K562 (cell line): Measurements from ENCODE around the gene FAM9B. TPM values are rescaled to one million over a fixed set of nuclear protein-coding genes. Genes with fewer than 3 reads are reported as not detected.
A peak's percentile ranks its signal among the peaks of the same experiment; 100 is the strongest.

Experiments used
- ATAC-seq: fragments of 200-7000 bp; cut with Tn5 transposase; 3 replicates; pipeline ENCODE4 v1.9.1; 2020; ENCODE audit warnings: moderate library complexity
- BruUV-seq: library from RNA; stranded (reverse); fragments of 400-500 nt; replicated peaks from 2 replicates; lab custom pipeline; 2021; lab: Mats Ljungman, UMichigan
- CTCF ChIA-PET: fragments of 300-600 bp; formaldehyde crosslinking; extraction: SDS; loops from one replicate; lab custom pipeline; 2021; ENCODE audit warnings: low intra/inter-chr PET ratio; lab: Yijun Ruan, JAX
- POLR2A ChIA-PET: fragments of 300-600, 350-650 bp; sonication (Branson Sonifier 250); formaldehyde crosslinking; extraction: SDS; loops from one replicate; lab custom pipeline; 2021; ENCODE audit warnings: antibody characterized with exemption, inconsistent platforms; lab: Yijun Ruan, JAX
- DNase-seq, 4 experiments: peaks; one replicate each; pipeline versions ENCODE4 v3.0.0 to v3.0.0-alpha.2; 2011 to 2018; ENCODE audit warnings: low spot score in 3 of 4, mixed read lengths in 3 of 4; ENCODE audit errors: extremely low read depth in 1 of 4
- FAIRE-seq: peaks from 2 replicates; lab custom pipeline; 2011; peaks lifted over from hg19 to GRCh38; lab: Jason Lieb, UNC
- H2AFZ ChIP-seq: 2 replicates; pipeline ENCODE4 v1.6.0; 2011; ENCODE audit warnings: low read depth, low read length, control low read depth, inconsistent platforms
- H3K27ac ChIP-seq: fragments of 200-600 bp; 3 replicates; pipeline ENCODE4 v1.8.0; 2011; ENCODE audit warnings: low read depth, mild to moderate bottlenecking, control low read depth, inconsistent platforms, low read length, moderate library complexity, mixed read lengths; ENCODE audit errors: extremely low read depth
- H3K27me3 ChIP-seq, 2 experiments: fragments of 300-600 bp in 1 of 2; 2 replicates in 1 of 2; 3 replicates in 1 of 2; pipeline versions ENCODE4 v1.6.0 to v1.8.0; 2011; ENCODE audit warnings: inconsistent platforms in 2 of 2, low read length in 2 of 2, mild to moderate bottlenecking in 1 of 2, mixed read lengths in 1 of 2, moderate library complexity in 1 of 2; ENCODE audit not compliant: control insufficient read depth in 2 of 2, insufficient read depth in 2 of 2
- H3K36me3 ChIP-seq: fragments of 300-600 bp; 3 replicates; pipeline ENCODE4 v1.8.0; 2011; ENCODE audit warnings: mild to moderate bottlenecking, low read length, inconsistent platforms; ENCODE audit not compliant: control insufficient read depth, insufficient read depth
- H3K4me1 ChIP-seq, 2 experiments: fragments of 200-600 bp in 1 of 2; replicated peaks in 1 of 2; 2 replicates in 1 of 2; 3 replicates in 1 of 2; pipeline versions ENCODE4 v1.5.1 to v1.8.0; 2011; ENCODE audit warnings: inconsistent platforms in 2 of 2, low read length in 2 of 2, mild to moderate bottlenecking in 1 of 2, mixed read lengths in 1 of 2, moderate library complexity in 1 of 2; ENCODE audit not compliant: control insufficient read depth in 2 of 2, insufficient read depth in 2 of 2
- H3K4me2 ChIP-seq: 2 replicates; pipeline ENCODE4 v1.6.1; 2011; ENCODE audit warnings: low read length, control low read depth, inconsistent platforms, mixed read lengths; ENCODE audit not compliant: insufficient read depth
- H3K4me3 ChIP-seq: fragments of 200-600 bp; sonication (generic), shearing (Covaris generic); 2 replicates; pipeline ENCODE4 v1.5.1; 2016; ENCODE audit warnings: control low read depth, inconsistent platforms
- H3K79me2 ChIP-seq: fragments of 200-600 bp; 3 replicates; pipeline ENCODE4 v1.8.0; 2011; ENCODE audit warnings: low read length, inconsistent platforms; ENCODE audit not compliant: control insufficient read depth, insufficient read depth
- H3K9ac ChIP-seq, 2 experiments: 2 replicates each; pipeline versions ENCODE4 v1.6.0 to v1.6.1; 2011; ENCODE audit warnings: low read depth in 2 of 2, low read length in 2 of 2, control low read depth in 1 of 2, inconsistent platforms in 1 of 2, mild to moderate bottlenecking in 1 of 2, mixed read lengths in 1 of 2; ENCODE audit not compliant: insufficient read depth in 1 of 2
- H3K9me1 ChIP-seq: one replicate; pipeline ENCODE4 v1.6.0; 2011; ENCODE audit warnings: inconsistent platforms, mild to moderate bottlenecking, low read length, moderate library complexity; ENCODE audit not compliant: control insufficient read depth, insufficient read depth
- H3K9me3 ChIP-seq: replicated peaks from 2 replicates; pipeline ENCODE4 v1.5.1; 2011; ENCODE audit warnings: low read depth, low read length, inconsistent platforms; ENCODE audit not compliant: control insufficient read depth, insufficient read depth
- H4K20me1 ChIP-seq: replicated peaks from 2 replicates; pipeline ENCODE4 v1.6.1; 2011; ENCODE audit warnings: low read length, inconsistent platforms, mixed read lengths; ENCODE audit not compliant: control insufficient read depth, insufficient read depth
- CEBPG ChIP-seq, 3 experiments: fragments of 200-800 bp in 1 of 3; sonication (Bioruptor generic) in 1 of 3; sonication (generic) in 1 of 3; formaldehyde crosslinking in 1 of 3; IDR thresholded peaks in 2 of 3; conservative IDR thresholded peaks in 1 of 3; 2 replicates each; pipeline versions ENCODE4 v1.6.1 to v1.8.0; 2016 to 2022; ENCODE audit warnings: missing compliant biosample characterization in 2 of 3, missing genetic modification characterization in 2 of 3, mild to moderate bottlenecking in 1 of 3, missing genetic modification reagents in 1 of 3
- HDAC1 ChIP-seq, 2 experiments: fragments of 450-650 bp; IDR thresholded peaks; 2 replicates each; pipeline ENCODE4 v1.6.1; 2016 to 2017; ENCODE audit warnings: inconsistent platforms in 1 of 2, mild to moderate bottlenecking in 1 of 2, moderate library complexity in 1 of 2
- IFI16 ChIP-seq: fragments of 250-450 bp; sonication (Bioruptor Pico); IDR thresholded peaks from 2 replicates; pipeline ENCODE4 v2.1.2; 2022; ENCODE audit warnings: mild to moderate bottlenecking, inconsistent platforms
- L3MBTL2 ChIP-seq: fragments of 450-650 bp; IDR thresholded peaks from 2 replicates; pipeline ENCODE4 v1.6.1; 2016; ENCODE audit warnings: mild to moderate bottlenecking, moderate library complexity
- NCOA1 ChIP-seq: fragments of 450-650 bp; IDR thresholded peaks from 2 replicates; pipeline ENCODE4 v1.6.1; 2016; ENCODE audit warnings: low read depth
- PTRF ChIP-seq: fragments of 450-650 bp; IDR thresholded peaks from 2 replicates; pipeline ENCODE4 v1.6.1; 2016; ENCODE audit warnings: mild to moderate bottlenecking, missing genetic modification characterization, missing compliant biosample characterization
- SP2 ChIP-seq: IDR thresholded peaks from 2 replicates; pipeline ENCODE4 v1.6.1; 2011; ENCODE audit warnings: mild to moderate bottlenecking, low read depth, low read length, moderate library complexity; ENCODE audit not compliant: poor library complexity, severe bottlenecking; ENCODE audit errors: extremely low read depth
- ZNF253 ChIP-seq: fragments of 250-450 bp; sonication (Bioruptor Pico); conservative IDR thresholded peaks from 2 replicates; pipeline ENCODE4 v1.6.1; 2021; ENCODE audit warnings: mild to moderate bottlenecking
- ZNF778 ChIP-seq: fragments of 450-650 bp; formaldehyde crosslinking; IDR thresholded peaks from 2 replicates; pipeline ENCODE4 v1.4.0; 2020; ENCODE audit warnings: mild to moderate bottlenecking, moderate library complexity
- WGBS: fragments of 100-300 bp; shearing (Covaris generic); methylation state at CpG from one replicate; pipeline ENCODE4 v1.1.6; 2016; ENCODE audit warnings: low coverage, mixed read lengths; ENCODE audit not compliant: insufficient coverage; ENCODE audit errors: missing lambda C conversion rate; 5-methylcytosine and 5-hydroxymethylcytosine counted together
- in situ Hi-C: fragments of 300-500 bp; cut with MboI; formaldehyde crosslinking; loops from 4 replicates; pipeline ENCODE4 v1.15.0; 2018; ENCODE audit warnings: inconsistent platforms, mixed read lengths
- intact Hi-C: fragments of 100-400 bp; cut with micrococcal nuclease; formaldehyde crosslinking; loops from 2 replicates; pipeline ENCODE4 v1.14.2; 2022
- polyA plus RNA-seq, 8 experiments: library from polyadenylated mRNA; depleted of rRNA in 4 of 8; stranded (reverse) in 5 of 8; unstranded in 3 of 8; fragments of >200 nt; fragmentation: Nextera tagmentation in 2 of 8; fragmentation: Illumina TruSeq in 1 of 8; extraction: Ambion mirVana in 2 of 8; extraction: Trizol in 1 of 8; gene quantifications; 2 replicates each; pipeline versions ENCODE4 v1.2.1 to v1.2.3, GENCODE V29; 2011 to 2014; ENCODE audit warnings: inconsistent platforms in 1 of 8, missing spikeins in 1 of 8
- total RNA-seq, 7 experiments: library from RNA; depleted of rRNA in 6 of 7; stranded (reverse); fragments of >200 nt in 6 of 7; fragmentation: Illumina TruSeq in 2 of 7; extraction: Trizol in 2 of 7; gene quantifications; 2 replicates each; pipeline versions ENCODE4 v1.2.1 to v1.2.3, GENCODE V29; 2011 to 2021; ENCODE audit warnings: low replicate concordance in 1 of 7
- TF ChIP-seq, protein P1 (sequence below): sonication (generic); formaldehyde crosslinking; IDR thresholded peaks from 2 replicates; pipeline ENCODE4 v1.8.0; 2022; ENCODE audit warnings: missing genetic modification reagents, mild to moderate bottlenecking, borderline replicate concordance
- TF ChIP-seq, protein P2 (sequence below): sonication (generic); formaldehyde crosslinking; IDR thresholded peaks from 2 replicates; pipeline ENCODE4 v1.8.0; 2022; ENCODE audit warnings: missing genetic modification reagents, mild to moderate bottlenecking, moderate library complexity, borderline replicate concordance
- TF ChIP-seq, protein P3 (sequence below): IDR thresholded peaks from 2 replicates; pipeline ENCODE4 v1.6.1; 2011; ENCODE audit not compliant: insufficient read length; ENCODE audit errors: extremely low read depth
- TF ChIP-seq, protein P4 (sequence below), 2 experiments: IDR thresholded peaks; 2 replicates each; pipeline ENCODE4 v1.6.1; 2011; ENCODE audit warnings: borderline replicate concordance in 1 of 2, control low read depth in 1 of 2, low read depth in 1 of 2, low read length in 1 of 2, mild to moderate bottlenecking in 1 of 2, mixed read lengths in 1 of 2, moderate library complexity in 1 of 2; ENCODE audit not compliant: insufficient read depth in 1 of 2, insufficient read length in 1 of 2, poor library complexity in 1 of 2, severe bottlenecking in 1 of 2; ENCODE audit errors: extremely low read depth in 1 of 2

FAM9B gene
- total and polyA plus RNA-seq, 9 of the 15 experiments (the other 6 are each of a cell fraction or from before 2014, with no cell fraction given), result 0.53 to 4.6 (median 3.2) TPM

DNA sequence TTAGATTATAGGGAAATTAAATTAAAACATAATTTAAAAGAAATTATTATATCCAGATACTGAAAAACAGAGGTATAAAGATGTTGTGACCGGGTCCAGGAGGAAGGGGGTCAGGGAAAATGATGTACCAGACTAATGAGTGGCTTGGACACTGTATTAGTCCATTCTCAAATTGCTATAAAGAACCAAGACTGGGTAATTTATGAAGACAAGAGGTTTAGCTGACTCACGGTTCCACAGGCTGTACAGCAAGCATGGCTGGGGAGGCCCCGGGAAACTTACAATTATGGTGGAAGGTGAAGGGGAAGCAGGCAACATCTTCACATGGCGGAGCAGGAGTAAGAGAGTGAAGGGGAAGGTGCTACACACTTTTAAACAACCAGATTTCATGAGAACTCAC, 3.4 kb upstream of the FAM9B start (continued):
- TF ChIP-seq HDAC1 (IDR thresholded peaks at IDR 0.05) (no peak), CEBPG (CRISPR knock-in tag; IDR thresholded peaks at IDR 0.05) (no peak), CEBPG (tag; conservative IDR thresholded peaks at IDR 0.05 in 1 of 2, IDR thresholded peaks at IDR 0.05 in 1 of 2) (no peak), SP2 (no peak), ZNF778 (CRISPR knock-in tag) (no peak)
- TF ChIP-seq, protein P1, sequence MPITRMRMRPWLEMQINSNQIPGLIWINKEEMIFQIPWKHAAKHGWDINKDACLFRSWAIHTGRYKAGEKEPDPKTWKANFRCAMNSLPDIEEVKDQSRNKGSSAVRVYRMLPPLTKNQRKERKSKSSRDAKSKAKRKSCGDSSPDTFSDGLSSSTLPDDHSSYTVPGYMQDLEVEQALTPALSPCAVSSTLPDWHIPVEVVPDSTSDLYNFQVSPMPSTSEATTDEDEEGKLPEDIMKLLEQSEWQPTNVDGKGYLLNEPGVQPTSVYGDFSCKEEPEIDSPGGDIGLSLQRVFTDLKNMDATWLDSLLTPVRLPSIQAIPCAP, result no peak
- TF ChIP-seq, protein P2, sequence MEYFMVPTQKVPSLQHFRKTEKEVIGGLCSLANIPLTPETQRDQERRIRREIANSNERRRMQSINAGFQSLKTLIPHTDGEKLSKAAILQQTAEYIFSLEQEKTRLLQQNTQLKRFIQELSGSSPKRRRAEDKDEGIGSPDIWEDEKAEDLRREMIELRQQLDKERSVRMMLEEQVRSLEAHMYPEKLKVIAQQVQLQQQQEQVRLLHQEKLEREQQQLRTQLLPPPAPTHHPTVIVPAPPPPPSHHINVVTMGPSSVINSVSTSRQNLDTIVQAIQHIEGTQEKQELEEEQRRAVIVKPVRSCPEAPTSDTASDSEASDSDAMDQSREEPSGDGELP (CRISPR knock-in tag), result no peak
- TF ChIP-seq, all 486 proteins: peak for 5

DNA sequence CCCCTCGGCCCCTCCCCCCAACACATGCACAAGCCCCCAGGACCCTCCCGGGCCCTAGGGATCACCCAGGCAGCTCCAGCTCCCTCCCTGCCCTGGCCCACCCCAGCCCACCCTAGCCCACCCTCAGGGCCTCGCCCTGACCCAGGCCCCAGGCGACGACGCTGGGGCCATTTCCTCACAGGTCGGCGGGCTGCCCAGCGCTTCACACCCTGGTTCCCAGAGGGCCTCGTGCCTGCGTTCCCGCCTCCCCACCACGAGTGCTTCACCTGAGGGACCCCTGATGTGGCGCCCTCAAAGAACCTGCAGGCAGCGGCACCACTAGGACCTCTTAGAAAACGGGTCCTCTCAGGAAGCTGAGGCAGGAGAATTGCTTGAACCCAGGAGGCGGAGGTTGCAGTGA, 341 bp downstream of the FAM9B start:
- no TSS peak for BruUV-seq
- no peak for DNase-seq
- no peak for FAIRE-seq
- Histone ChIP-seq H3K27me3 (no peaks in the 10 kb centered on the region), H3K9ac (no peak overlapping the region), H3K27ac (no peak overlapping the region), H3K9me1 (no peaks in the 10 kb centered on the region), H3K4me1 (peaks cover 0 to 5% of the 10 kb centered on the region in 2 experiments; a peak in 1 of 5 replicates), H3K4me2 (no peak overlapping the region), H2AFZ (no peak overlapping the region), H3K79me2 (no peaks in the 10 kb centered on the region), H4K20me1 (no peaks in the 10 kb centered on the region), H3K4me3 (no peak overlapping the region), H3K36me3 (no peaks in the 10 kb centered on the region), H3K9me3 (no peaks in the 10 kb centered on the region)
- intact Hi-C loops (no loop called here), in situ Hi-C loops (no loop called here)
- no peak for ATAC-seq
- 20% methylated on average over 2 of the region's 17 CpGs for WGBS
- ChIA-PET POLR2A (no interaction called here), CTCF (no interaction called here)
- TF ChIP-seq NCOA1 (no peak), ZNF253 (CRISPR knock-in tag) (no peak), IFI16 (CRISPR knock-in tag) (no peak), L3MBTL2 (0 out of 2 replicates have a peak, but pooled peaks have one; percentile 9), PTRF (no peak)
- TF ChIP-seq, protein P3, sequence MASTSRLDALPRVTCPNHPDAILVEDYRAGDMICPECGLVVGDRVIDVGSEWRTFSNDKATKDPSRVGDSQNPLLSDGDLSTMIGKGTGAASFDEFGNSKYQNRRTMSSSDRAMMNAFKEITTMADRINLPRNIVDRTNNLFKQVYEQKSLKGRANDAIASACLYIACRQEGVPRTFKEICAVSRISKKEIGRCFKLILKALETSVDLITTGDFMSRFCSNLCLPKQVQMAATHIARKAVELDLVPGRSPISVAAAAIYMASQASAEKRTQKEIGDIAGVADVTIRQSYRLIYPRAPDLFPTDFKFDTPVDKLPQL, result no peak
- TF ChIP-seq, protein P4, sequence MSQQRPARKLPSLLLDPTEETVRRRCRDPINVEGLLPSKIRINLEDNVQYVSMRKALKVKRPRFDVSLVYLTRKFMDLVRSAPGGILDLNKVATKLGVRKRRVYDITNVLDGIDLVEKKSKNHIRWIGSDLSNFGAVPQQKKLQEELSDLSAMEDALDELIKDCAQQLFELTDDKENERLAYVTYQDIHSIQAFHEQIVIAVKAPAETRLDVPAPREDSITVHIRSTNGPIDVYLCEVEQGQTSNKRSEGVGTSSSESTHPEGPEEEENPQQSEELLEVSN (IDR thresholded peaks at IDR 0.05; ENCODE audit: borderline replicate concordance in 1 of 2, extremely low read depth in 1 of 2, insufficient read depth in 1 of 2, insufficient read length in 1 of 2, low read depth in 1 of 2, low read length in 1 of 2, poor library complexity in 1 of 2, severe bottlenecking in 1 of 2), result peak in 1 of 2 experiments; percentile 38
